SU-DHL-6 (cell line): ENCODE measurements around the gene PSKH1.

Experiments
- CTCF ChIP-seq: fragments of 200-600 bp; sonication (generic); IDR thresholded peaks from one replicate; pipeline ENCODE4 v1.5.1; 2017; ENCODE audit warnings: antibody characterized with exemption, mild to moderate bottlenecking, low read length, moderate library complexity; ENCODE audit not compliant: insufficient read depth, poor library complexity, severe bottlenecking
- EZH2phosphoT487 ChIP-seq: fragments of 200-600 bp; sonication (generic), shearing (Covaris generic); conservative IDR thresholded peaks from 2 replicates; pipeline ENCODE4 v1.6.1; 2018; ENCODE audit warnings: mild to moderate bottlenecking, antibody characterized with exemption, low read length, moderate library complexity, mixed read lengths

GRCh38 chr16:67976205-67976604 is 83.2 kb downstream of the PSKH1 start:
- TF ChIP-seq EZH2phosphoT487 (no peak), CTCF (no peak)
